ENCODE measurements around the gene PAK1. TPM values are rescaled to one million over a fixed set of nuclear protein-coding genes. Genes with fewer than 3 reads are reported as not detected.

PAK1 gene
- total and polyA plus RNA-seq, 12 donors, result 12.4 to 31.5 (median 23.4) TPM

DNA sequence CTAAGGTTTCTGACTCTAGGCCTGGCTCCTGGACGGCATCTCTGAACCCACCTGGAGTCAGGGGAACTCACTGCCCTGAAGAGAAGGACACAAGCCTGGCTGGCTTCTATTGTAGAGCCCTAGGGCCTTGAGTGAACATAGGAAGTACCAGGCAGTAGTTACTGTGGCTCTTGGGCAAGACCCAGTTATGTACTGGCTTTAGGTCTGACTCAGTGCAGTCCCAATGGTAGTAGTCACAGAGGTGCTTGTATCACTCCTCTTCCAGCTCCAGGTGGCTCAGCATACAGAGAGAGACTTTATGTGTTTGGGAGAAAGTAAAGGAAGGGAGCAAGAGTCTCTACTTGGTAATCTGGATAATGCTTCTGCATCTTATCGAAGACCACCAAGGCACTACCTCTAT, 13.9 kb upstream of the PAK1 start:
- intact Hi-C loops (cut with DNase I), result no loop called here
- H3K27me3 ChIP-seq, result no peaks in the 10 kb centered on the region
- TF ChIP-seq POLR2A (IDR thresholded peaks at IDR 0.05), result no peak
- TF ChIP-seq, protein P1, sequence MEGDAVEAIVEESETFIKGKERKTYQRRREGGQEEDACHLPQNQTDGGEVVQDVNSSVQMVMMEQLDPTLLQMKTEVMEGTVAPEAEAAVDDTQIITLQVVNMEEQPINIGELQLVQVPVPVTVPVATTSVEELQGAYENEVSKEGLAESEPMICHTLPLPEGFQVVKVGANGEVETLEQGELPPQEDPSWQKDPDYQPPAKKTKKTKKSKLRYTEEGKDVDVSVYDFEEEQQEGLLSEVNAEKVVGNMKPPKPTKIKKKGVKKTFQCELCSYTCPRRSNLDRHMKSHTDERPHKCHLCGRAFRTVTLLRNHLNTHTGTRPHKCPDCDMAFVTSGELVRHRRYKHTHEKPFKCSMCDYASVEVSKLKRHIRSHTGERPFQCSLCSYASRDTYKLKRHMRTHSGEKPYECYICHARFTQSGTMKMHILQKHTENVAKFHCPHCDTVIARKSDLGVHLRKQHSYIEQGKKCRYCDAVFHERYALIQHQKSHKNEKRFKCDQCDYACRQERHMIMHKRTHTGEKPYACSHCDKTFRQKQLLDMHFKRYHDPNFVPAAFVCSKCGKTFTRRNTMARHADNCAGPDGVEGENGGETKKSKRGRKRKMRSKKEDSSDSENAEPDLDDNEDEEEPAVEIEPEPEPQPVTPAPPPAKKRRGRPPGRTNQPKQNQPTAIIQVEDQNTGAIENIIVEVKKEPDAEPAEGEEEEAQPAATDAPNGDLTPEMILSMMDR (IDR thresholded peaks at IDR 0.05), result no peak
- H3K27ac ChIP-seq, result no peak overlapping the region
- no peak for DNase-seq
- no peaks in the 10 kb centered on the region for H3K9me3 ChIP-seq (replicated peaks in 1 of 3)
- no peaks in the 10 kb centered on the region for H3K36me3 ChIP-seq (replicated peaks in 1 of 2)
- no peaks in the 10 kb centered on the region for H3K4me1 ChIP-seq (replicated peaks in 1 of 2)
- H3K4me3 ChIP-seq, result no peak overlapping the region
- 94 to 100% (median 97%) methylated on average over 2 of the region's 2 CpGs for WGBS, 4 donors

DNA sequence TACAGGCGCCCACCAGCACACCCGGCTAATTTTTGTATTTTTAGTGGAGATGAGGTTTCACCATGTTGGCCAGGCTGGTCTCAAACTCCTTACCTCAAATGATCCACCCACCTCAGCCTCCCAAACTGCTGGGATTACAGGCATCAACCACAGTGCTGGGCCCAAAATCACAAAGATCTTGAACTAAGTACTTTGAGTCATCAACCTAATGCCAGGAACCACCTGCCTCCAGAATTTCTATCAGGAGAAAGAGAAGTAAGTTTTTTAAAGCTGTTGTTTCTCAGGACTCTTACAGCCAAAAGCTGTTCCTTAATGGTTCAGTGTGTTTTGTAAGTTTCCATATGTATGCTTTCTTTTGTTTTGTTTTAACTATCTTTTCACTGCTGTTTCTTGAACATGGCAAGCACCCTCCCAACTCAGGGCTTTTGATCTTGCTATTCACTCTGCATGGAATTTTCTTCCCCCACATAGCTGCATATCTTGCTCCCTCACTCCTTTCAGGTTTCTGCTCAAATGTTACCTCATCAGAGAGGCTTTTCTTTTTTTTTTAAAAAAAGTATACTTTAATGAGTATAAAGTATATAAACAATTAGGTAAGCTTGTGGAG, 6.0 kb upstream of the PAK1 start:
- intact Hi-C loops (cut with DNase I), result no loop called here

DNA sequence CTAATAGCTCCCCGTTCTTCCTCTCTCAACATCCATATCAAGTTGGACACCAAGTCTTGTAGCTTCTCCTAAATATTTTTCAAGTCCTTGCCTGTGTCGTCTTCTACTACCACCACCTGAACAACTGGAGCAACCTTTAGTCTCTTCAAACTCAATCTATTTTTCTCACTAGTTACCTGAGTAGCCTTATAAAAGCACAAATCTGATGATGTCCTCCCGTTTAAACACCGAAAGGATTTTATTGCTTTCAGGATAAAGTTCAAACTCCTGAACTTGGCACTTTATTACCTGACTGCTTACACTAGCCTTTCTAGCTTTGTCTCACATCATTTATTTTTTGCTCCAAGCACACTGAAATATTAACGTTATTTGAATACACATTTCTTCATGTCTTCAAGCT, 1.3 kb upstream of the PAK1 start:
- intact Hi-C loops (cut with DNase I), result no loop called here
- no peaks in the 10 kb centered on the region for H3K9me3 ChIP-seq (replicated peaks in 1 of 3)
- H3K27ac ChIP-seq, result peak overlapping the region in 1 of 5 donors; percentile 72
- TF ChIP-seq, protein P1 (IDR thresholded peaks at IDR 0.05), result no peak
- no peak for TF ChIP-seq POLR2A (IDR thresholded peaks at IDR 0.05)
- H3K4me1 ChIP-seq (replicated peaks in 1 of 2), result peaks cover 0 to 8% of the 10 kb centered on the region in 2 donors
- no peaks in the 10 kb centered on the region for H3K36me3 ChIP-seq (replicated peaks in 1 of 2)
- DNase-seq, result no peak
- H3K27me3 ChIP-seq, result no peaks in the 10 kb centered on the region
- H3K4me3 ChIP-seq, result no peak overlapping the region
- 82 to 84% (median 83%) methylated on average over 5 of the region's 5 CpGs for WGBS, 4 donors

More for the DNA sequence above, 6.0 kb upstream of the PAK1 start:
- H3K4me1 ChIP-seq (replicated peaks in 1 of 2), result no peaks in the 10 kb centered on the region
- H3K4me3 ChIP-seq, result no peak overlapping the region
- no peaks in the 10 kb centered on the region for H3K9me3 ChIP-seq (replicated peaks in 1 of 3)
- H3K27me3 ChIP-seq, result no peaks in the 10 kb centered on the region
- TF ChIP-seq, protein P1 (IDR thresholded peaks at IDR 0.05), result no peak
- TF ChIP-seq POLR2A (IDR thresholded peaks at IDR 0.05), result no peak
- no peak overlapping the region for H3K27ac ChIP-seq
- H3K36me3 ChIP-seq (replicated peaks in 1 of 2), result no peaks in the 10 kb centered on the region
- DNase-seq, result no peak
- 86 to 100% (median 95%) methylated on average over 2 of the region's 2 CpGs for WGBS, 4 donors

DNA sequence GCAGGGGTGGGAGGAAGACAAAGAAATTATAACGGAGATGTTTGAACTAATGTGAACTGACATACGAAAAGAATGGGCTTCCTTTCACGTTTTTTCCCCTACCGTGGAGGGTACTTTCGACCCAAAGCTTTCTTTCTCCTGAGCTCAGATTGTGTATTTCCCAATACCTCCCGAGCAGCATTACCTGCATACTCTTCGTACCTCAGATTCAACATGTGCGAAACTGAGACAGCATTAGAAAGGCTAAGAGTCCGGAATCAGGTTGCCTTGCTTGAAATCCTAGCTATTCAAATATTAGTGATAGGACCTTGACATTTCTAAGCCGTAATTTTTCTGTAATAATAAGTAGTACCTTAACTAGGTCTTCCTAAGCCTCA, 778 bp upstream of the PAK1 start:
- Histone ChIP-seq H3K9me3 (replicated peaks in 1 of 3) (no peaks in the 10 kb centered on the region), H3K4me1 (replicated peaks in 1 of 2) (peaks cover 0 to 8% of the 10 kb centered on the region in 2 donors), H3K27me3 (no peaks in the 10 kb centered on the region), H3K27ac (peak overlapping the region in 3 of 5 donors; percentile 72 to 82 (median 78)), H3K36me3 (replicated peaks in 1 of 2) (no peaks in the 10 kb centered on the region), H3K4me3 (peak overlapping the region in 2 of 4 donors; percentile 81 to 88)
- WGBS, 4 donors, result 30 to 36% (median 32%) methylated on average over 10 of the region's 10 CpGs
- DNase-seq, result no peak
- intact Hi-C loops (cut with DNase I), result no loop called here
- TF ChIP-seq, protein P1 (IDR thresholded peaks at IDR 0.05), result no peak
- TF ChIP-seq POLR2A (IDR thresholded peaks at IDR 0.05), result no peak
